CD4-positive, alpha-beta T cell treated with Interleukin-6 at 100 ng/mL for 8 hours (primary cell): ENCODE data around the gene MACROH2A2.
A peak's percentile ranks its signal among the peaks of the same experiment; 100 is the strongest.

Experiments
- DNase-seq: peaks from one replicate; pipeline ENCODE4 v3.0.0-alpha.2; 2020; ENCODE audit warnings: mixed read lengths, low spot score

Gene MACROH2A2

DNA sequence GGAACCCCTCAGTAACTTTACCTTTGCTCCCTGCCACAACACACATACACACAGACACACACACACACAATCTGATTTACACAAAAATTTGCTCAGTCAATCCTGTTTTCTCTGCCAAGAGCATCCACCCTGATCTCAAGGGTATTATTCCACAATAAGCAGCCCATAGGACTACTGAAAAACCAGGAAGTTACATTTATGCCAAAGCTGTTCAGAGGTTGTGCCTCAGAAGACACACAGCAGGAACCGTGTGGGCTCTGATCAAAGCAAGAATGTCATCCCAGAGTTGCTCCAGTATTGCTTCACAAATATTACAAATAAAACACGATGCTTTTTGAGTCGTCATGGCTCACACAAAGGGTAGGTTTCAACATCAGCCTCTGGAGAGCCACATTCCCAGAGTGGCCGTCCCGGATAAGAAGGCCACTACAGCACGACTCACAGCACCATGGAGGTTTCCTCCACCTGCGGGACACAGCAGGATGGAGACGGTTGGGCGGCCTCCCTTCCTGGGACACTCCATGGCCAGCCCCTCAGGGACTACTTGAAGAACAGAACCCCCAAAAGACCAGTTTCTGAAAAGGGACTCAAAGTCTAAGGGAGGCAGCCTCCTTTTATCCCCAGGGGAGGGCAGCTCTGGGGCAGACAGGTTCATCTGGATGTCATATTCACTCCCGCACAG lies 78.4 kb downstream of the MACROH2A2 start:
- DNase-seq: no peak

DNA sequence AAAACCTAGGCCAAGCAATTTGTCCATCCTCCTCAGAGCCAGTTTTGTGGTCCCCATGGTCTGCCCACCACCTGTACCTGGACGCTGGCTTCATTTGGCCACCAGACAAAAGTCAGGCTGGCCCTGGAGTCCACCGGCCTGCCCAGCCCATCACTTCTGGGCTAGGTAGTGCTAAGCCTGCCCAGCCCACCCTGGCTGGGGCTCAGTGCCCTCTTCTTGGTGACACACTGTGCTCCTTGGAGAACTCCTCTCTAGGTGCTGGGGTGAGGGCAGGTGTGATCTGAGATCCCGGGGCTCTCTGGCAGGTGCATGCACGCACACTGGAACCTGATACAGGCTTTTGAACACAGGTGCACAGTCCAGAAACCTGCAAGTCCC lies 78.9 kb downstream of the MACROH2A2 start:
- no peak for DNase-seq

DNA sequence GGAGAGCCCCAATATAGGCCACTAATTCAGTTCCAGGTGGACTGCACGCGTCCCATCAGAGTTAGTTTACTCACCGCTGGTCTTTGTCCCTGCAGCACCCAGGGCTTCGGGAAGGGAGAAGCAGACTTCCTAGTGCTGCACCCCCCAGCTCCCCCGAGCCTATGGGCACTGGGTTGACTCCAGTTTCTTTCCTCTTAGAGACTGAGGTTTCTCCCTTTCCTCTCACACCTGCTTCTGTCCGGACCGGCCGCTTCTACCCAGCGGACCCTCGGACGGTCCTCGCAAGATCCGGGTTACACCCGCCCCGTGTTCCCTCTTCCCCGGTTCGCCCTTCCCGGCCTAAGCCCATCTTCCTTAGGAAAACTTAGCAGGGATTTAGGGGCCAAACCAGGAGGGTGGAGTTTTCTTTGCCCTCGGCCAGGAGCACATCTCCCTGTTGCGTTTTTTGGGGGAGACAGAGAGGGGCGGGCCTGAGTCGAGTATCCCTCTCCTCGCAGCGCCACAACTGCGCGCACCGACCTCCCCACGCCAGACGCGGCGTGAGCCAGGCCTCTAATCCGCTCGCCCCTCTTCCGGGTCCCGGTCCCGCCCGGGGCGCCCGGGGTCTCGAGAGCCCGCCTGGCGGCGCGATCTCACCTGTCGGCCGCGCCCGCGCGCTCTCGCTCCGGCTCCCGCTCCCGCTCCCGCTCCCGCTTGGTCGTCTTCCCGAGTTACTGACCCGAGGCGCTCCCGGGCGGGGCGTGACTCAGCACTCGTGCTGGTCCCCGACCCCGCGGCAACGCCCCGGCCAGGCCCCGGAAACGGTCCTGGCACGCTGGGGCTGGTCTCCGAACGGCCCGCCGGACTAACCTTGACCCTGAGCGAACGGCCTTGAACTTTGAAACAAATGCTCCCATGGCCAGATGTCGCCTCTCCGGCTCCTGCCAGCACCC lies 79.7 kb downstream of the MACROH2A2 start, which contains the start of gene AIFM2:
AIFM2 (minus strand) TSS at position 728 of the 932 bp plus-strand sequence. CDS start 8,741 bp downstream, outside the sequence.
- no peak for DNase-seq

DNA sequence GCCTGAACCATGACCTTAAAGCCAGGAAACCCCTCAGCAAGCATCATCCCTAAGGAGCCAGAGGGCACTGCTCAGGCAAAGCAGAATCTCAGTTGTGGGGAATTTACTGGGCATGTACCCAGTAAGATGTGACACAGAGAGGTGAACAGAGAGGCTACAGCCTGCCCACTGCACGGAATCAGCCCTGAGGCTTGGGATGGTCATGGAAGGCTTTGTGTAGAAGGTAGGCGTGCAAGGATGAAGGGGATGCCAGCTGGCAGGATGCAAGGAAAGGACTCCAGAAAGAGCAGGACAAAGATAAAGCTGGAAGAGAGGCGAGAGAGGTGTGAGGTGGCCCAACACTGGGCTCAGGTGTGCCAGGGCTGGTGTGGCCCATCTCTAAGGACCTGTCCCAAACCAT lies 82.4 kb downstream of the MACROH2A2 start:
- no peak for DNase-seq

DNA sequence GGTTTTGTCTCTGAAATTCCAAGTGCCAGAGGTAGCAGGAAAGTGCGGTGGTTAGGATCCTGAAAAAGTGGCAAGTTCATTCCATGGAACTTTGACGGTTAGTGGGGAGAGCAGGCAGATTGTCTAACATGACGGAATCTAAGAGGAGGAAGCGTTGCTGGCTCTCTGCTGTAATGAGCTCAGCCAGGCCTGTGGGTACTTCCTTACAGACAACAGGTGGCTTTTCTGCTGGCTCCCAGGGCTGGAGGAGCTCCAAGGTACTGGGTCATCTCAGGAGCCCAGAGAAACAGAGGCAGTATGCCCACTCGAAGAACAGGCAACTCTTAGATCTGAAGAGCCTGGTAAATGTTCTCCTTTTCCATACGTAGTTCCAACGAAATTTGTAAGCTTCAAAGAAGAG lies 83.0 kb downstream of the MACROH2A2 start:
- DNase-seq: no peak

DNA sequence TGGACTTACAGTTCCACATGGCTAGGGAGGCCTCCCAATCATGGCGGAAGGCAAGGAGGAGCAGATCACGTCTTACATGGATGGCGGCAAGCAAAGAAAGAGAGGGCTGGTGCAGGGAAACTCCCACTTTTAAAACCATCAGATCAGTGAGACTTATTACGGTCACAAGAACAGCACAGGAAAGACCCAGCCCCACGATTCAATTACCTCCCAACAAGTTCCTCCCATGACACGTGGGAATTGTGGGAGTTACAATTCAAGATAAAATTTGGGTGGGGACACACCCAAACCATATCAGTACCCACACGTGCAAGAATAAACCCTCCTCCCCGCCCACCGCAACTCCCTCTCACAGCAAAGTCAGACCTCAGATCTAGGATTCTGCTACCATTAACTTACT lies 84.5 kb downstream of the MACROH2A2 start:
- DNase-seq: no peak

DNA sequence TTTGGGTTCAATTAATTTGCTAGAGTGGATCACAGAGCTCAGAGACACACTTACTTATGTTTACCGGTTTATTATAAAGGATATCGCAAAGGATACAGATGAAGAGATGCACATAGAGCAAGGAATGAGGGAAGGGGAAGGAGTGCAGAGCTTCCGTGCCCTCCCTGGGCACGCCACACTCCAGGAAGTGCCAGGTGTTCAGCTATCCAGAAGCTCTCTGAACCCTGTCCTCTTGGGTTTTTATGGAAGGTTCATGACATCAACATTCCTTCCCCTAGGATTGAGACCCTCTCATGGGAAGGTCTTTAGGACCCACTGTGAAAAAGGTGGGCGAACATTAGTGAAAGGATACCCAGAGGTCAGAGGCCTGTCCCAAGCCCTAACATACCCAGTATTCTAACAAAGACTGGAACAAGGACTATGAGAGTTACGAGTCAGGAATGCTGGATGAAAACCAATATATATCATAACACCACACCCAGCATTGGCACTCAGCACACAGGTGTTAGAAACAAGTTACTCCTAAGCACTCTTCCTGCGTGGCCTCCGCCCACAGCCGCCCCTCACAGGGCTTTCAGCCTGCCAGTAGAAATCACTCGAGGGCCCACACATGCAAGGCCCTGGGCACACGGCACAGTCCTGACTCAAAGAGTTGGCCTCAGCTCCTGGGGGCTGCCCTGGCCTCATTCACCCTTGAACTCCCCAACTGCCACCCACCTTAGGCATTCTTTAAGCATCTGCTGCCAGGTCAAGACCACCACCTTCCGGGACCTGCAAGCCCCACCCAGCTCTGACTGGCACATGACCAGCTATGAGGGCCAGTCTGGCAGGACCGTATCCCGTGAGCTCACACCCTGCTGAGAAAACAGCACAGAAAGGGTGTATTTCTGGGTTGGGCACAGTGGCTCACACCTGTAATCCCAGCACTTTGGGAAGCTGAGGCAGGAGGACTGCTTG lies 85.6 kb downstream of the MACROH2A2 start:
- no peak for DNase-seq

DNA sequence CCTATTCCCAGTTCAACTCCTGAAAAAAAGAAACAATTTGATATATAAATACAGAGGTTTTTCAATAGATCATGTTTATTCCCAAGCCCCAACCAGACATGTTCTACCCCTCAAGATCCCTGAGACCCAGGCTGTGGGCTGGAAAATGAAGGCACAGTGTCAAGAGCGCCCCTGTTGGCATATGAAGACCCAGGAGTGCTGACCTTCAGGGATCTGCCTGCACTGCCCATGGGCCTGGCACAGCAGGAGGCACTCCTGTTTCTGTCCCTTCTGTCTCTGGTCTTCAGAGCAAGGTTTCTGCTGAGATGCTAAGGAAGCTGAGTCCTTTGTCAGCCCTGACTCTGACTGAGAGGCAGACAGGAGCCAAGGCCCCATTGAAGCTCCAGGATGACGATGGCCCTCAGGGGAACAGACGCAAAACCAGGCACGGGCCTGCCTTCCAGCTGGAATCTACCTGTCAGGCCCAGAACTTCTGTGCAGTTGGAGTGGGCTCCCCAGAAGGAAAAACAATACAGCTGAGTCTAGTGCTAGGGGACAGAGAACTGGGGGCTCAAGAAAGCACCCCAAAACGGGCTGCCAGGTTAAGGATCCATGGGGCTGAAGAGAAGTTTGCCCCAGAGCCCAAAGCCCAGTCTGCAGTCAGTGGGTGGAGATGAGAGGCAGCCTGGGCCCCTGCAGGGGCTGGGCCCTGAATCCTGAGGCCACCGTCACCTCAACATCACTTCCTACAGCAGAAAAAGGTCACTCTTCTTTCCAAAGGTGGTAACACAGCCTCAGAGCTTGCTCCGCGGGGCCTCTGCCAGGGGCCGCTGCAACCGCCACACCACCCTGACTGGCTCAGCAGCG lies 86.7 kb downstream of the MACROH2A2 start:
- no peak for DNase-seq

DNA sequence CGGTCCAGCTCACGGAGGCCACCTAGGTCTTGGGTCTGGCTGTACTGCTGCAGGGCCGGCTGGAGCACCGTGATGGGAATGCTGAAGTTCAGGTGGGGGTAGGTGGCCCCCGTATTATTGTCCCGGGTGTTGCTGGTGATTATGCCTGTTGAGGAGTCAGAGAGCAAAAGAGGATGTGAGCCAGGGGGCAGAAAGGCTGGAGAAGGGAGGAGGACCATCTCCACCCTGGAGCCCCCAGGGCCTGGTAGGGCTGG lies 87.3 kb downstream of the MACROH2A2 start:
- DNase-seq: no peak

DNA sequence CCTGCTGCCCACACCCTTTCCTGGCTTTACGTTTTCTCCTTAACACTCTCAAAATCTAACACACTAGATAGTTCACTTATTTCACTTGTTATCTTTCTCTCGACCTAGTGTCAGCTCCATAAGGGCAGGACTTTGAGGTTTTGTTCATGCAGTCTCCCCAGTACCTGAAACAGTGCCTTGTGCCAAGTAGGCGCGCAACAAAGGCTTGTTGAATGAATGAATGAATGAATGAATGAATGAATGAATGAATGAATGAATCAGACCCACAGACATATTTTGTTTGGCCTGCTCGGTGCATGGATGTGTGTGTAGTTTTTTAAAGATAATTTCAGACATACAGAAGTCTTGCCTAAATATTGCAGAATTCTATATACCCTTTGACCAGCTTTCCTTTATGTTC lies 87.7 kb downstream of the MACROH2A2 start:
- no peak for DNase-seq

DNA sequence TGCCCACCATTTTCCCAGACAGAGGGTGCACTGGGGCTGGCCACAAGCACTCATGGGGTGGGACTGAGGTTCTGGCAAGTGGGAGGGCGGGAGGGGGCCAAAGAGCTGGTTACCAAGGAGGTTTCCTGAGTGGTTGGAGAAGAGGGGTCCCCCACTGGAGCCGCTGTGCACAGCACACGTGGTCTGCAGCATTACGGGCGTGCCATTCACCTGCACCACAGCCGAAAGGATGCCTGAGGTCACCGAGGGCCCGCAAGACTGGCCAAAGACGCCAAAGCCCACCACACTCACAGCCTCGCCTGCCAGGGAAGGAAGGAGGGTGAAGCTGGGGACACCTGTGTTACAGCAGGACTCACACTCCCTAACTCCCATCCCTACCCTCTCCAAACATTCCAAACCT lies 89.9 kb downstream of the MACROH2A2 start:
- DNase-seq: no peak

DNA sequence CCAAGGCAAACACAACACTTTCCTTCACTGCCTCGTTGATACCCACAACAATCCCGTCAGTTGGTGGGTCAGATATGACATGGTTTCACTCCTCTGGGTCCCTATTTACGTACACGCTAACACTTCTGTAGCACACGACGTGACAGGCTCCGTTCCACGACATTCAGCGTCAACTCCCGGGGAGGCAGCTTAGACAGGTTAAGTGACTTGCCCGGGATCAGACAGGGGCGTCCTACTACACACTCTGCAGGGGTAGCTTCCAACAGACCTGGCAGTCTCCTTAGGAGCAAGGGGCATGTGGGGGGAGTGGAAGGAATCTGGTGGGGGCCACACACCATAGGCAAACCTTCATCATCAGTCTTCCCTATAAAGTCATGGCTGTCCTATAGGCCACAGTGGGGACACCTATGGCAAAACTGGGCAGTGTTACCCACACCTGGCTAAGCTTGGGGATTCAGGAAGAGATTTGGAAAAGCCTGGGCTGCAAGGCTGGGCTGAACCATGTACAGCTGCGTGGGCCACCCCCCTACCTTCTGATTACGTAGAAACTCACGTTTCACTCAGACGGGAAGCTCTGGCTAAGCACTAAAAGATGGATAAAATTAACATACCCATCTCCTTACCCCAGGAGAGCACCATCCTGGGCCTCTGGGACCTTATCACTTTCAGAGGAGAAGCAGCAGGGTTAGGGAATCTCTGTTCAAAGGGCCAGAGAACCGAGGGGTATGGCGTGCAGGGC lies 91.9 kb downstream of the MACROH2A2 start:
- DNase-seq: no peak

DNA sequence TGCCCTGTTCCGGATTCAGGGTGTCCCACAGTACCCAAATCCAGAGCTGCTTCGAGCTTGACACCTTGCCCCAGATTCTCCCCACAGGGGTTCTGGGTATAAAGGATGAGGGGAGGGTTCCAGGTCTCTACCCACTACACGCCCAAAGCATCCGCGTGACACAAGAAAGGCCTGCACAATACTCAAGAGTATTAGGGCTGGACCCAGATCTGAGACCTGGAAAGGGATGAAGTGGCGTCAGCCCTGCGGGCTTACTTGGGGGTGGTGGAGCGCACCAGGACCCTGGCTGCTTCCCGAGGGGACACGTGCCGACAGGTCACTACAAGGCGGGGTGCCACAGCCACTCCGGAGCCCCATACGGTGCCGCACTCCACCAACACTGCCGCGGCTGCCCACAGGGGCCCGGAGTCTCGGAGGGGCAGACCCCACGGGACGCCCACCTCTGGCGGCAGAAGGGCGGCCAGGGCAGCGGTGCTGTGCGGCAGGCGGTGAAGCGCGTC lies 92.6 kb downstream of the MACROH2A2 start:
- DNase-seq: no peak

DNA sequence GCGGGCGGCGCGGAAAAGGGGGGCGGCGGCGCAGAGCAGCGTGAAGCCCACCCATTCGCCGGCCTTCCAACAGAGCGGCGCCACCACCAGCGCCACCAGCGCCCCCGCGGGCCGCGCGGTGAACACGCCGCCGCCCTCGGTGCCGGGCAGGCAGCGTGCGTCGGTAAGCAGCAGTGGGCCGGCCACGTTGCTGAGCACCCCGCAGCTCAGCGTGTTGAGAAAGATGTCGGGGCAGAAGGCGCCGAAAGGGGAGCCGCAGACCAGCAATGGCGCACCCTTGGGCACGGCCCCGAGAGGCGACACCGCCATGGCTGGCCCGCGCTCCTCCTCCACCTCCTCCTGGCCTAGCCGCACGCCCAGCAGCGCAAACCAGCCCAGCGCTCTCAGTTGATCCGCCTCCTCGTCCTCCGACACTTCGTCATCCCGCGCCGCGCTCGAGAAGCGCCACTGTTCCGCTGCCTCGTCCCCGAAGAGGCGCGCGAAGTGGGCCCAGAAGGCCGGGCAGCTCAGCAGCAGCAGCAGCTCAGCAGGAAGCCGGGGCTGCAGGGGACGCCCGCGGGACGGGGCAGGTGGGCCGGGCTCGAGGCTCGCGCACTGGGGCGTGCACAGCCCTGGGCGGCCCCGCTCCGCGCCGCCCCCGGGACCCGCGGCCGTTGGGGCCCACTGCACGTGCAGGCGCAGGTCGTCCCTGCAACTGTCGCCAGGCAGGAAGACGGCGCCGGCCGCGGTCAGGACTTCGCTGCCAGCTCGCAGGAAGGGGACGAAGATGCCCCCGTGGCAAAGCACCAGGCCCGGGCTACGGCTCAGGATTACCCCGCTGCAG lies 93.2 kb downstream of the MACROH2A2 start:
- peak; percentile 55 for DNase-seq

DNA sequence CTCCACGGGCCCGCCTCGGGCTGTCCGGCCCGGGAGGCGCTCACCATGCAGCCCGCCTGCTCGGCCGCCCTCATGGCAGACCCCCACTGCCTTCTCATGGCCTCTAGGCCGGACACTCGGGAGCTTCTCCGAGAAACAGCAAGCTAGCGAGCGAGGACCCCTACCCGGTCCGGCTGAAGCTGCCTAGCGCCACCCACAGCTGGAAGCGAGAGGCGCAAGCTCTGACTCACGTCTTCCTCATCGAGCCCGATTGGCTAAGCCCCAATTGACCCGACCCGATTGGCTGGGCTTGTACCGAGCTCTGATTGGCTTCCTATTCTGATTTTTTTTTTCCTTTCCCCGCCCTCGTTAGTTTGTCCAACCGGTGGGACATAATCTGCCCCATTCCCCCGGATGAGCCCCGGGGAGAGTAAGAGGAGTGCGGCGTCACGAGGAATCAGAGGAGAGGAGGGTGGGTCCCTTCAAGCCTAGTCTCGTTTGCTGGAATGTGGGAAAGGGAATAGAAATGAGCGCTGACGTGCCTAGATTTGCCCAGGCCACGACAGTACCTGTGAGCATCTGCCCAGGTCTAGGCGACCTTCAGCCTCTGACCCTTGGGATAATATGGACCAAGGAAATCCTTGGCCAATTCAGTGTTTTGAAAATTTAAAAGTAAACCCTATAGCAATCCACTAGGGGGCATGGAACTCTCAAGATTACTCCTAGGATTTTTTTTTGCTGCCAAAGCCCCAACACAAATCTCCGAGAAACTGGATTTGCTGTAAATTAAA lies 94.0 kb downstream of the MACROH2A2 start, which contains the start of gene TYSND1:
TYSND1 (minus strand) TSS at position 212 of the 770 bp plus-strand sequence; CDS start at position 98, 114 bp downstream.
- DNase-seq: peak; percentile 94

DNA sequence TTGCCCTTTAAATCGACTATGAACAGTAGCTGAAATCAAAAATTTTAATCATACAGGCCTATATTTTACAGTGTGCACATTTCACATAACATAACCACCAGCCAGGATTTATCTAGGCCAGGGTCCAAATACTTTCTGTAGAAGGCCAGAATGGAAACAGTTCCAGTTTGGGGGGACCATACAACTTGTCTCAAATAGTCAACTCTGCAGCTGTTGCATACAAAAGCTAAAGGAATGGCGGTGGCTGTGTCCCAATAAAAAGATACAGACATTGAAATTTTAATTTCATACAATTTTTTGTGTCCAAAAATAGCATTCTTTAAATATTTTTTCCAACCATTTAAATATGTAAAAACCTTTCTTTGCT lies 94.6 kb downstream of the MACROH2A2 start:
- no peak for DNase-seq

DNA sequence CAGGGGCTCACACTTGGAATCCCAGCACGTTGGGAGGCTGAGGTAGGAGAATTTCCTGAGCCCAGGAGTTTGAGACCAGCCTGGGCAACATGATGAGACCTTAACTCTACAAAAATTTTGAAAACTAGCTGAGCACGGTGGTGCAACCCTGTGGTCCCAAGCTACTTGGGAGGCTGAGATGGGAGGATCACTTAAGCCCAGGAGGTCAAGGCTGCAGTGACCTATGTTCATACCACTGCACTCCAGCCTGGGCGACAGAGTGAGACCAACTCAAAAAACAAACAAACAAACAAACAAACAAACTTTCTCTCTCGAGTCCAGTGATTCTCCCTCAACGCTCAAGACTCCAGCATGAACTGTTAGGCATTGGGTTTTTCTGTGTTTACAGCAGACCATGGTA lies 95.9 kb downstream of the MACROH2A2 start:
- no peak for DNase-seq

DNA sequence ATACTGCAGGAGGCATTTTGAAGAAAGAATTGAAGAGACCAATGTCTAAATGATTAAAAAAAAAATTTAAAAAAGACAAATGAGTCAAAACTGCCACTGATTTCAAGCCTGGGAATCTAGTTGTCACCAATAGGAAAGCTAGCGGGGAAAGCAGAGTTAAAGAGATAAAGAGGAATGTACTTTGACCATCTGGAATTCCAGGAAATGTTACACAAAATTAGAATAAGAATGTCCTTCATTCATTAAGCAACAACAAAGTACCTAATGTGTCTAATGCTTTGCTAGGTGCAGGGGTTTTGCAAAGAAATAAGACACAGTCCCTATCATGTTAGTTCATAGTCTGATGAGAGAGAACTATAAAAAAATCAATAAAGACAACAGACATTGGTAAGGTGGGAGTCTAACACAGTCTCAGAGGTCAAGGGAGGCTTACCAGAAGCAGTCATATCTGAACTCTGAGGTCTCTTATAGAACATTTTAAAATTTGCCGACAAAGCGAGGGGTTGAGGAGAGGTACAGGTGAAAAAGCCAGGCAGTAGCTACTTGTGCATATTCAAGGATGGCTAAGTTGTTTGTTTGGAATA lies 102.7 kb downstream of the MACROH2A2 start:
- DNase-seq: no peak
